Ecto neural progenitor cell (in vitro differentiated cells): Measurements from ENCODE around the gene NEK10.

Source experiments
- DNase-seq: peaks from one replicate; pipeline ENCODE4 v3.0.0-alpha.2; 2018; ENCODE audit warnings: low spot score

NEK10 gene

GRCh38 chr3:27228805-27229204, 140.4 kb downstream of the NEK10 start:
- no peak for DNase-seq

GRCh38 chr3:27224197-27224596, 145.0 kb downstream of the NEK10 start:
- DNase-seq: no peak

- DNase-seq: no peak
These were observed 147.8 kb downstream of the NEK10 start for GRCh38 chr3:27221264-27221932.

- DNase-seq: no peak
These were observed 149.0 kb downstream of the NEK10 start for GRCh38 chr3:27220166-27220565.

GRCh38 chr3:27219127-27219845, 149.9 kb downstream of the NEK10 start:
- no peak for DNase-seq

GRCh38 chr3:27216955-27217552, 152.1 kb downstream of the NEK10 start:
- no peak for DNase-seq

GRCh38 chr3:27216295-27216855, 152.8 kb downstream of the NEK10 start:
- no peak for DNase-seq

- DNase-seq: no peak
These were observed 155.7 kb downstream of the NEK10 start for GRCh38 chr3:27213450-27213849.

GRCh38 chr3:27209617-27210264, 159.4 kb downstream of the NEK10 start:
- DNase-seq: no peak

GRCh38 chr3:27208961-27209616, 160.1 kb downstream of the NEK10 start:
- DNase-seq: no peak

- DNase-seq: no peak
These were observed 166.2 kb downstream of the NEK10 start for GRCh38 chr3:27202959-27203358.

GRCh38 chr3:27201492-27201891, 167.7 kb downstream of the NEK10 start:
- no peak for DNase-seq

GRCh38 chr3:27200721-27201489, 168.3 kb downstream of the NEK10 start:
- DNase-seq: no peak

- no peak for DNase-seq
These were observed 174.2 kb downstream of the NEK10 start for GRCh38 chr3:27194861-27195483.

GRCh38 chr3:27193056-27193455, 176.1 kb downstream of the NEK10 start:
- DNase-seq: no peak

GRCh38 chr3:27186013-27186412, 183.2 kb downstream of the NEK10 start:
- no peak for DNase-seq

GRCh38 chr3:27185231-27185989, 183.8 kb downstream of the NEK10 start:
- no peak for DNase-seq

- DNase-seq: no peak
These were observed 184.9 kb downstream of the NEK10 start for GRCh38 chr3:27184261-27184660.

GRCh38 chr3:27176256-27176655, 192.9 kb downstream of the NEK10 start:
- DNase-seq: no peak

- DNase-seq: no peak
These were observed 194.7 kb downstream of the NEK10 start for GRCh38 chr3:27174530-27174929.
